Panc1 (cell line): Measurements from ENCODE around the gene LBHD1. TPM values are rescaled to one million over a fixed set of nuclear protein-coding genes. Genes with fewer than 3 reads are reported as not detected.
A peak's percentile ranks its signal among the peaks of the same experiment; 100 is the strongest.

Source experiments
- ATAC-seq: fragments of 200-7000 bp; cut with Tn5 transposase; 2 replicates; pipeline ENCODE4 v1.9.1; 2020; ENCODE audit warnings: mild to moderate bottlenecking, moderate library complexity
- Bru-seq: library from RNA; stranded (reverse); fragments of 400-500 nt; gene quantifications from one replicate; lab custom pipeline; 2021; lab: Mats Ljungman, UMichigan
- BruChase-seq, 2 experiments: library from RNA; stranded (reverse); fragments of 400-500 nt; gene quantifications; one replicate each; lab custom pipeline; 2021; lab: Mats Ljungman, UMichigan
- BruUV-seq: library from RNA; stranded (reverse); fragments of 400-500 nt; replicated peaks from 2 replicates; lab custom pipeline; 2021; lab: Mats Ljungman, UMichigan
- CTCF ChIA-PET: fragments of 300-600 bp; sonication (Branson Sonifier 250); formaldehyde crosslinking; loops from one replicate; lab custom pipeline; 2022; ENCODE audit warnings: antibody characterized with exemption; lab: Charles Lee
- POLR2A ChIA-PET: fragments of 300-600 bp; sonication (Branson Sonifier 250); formaldehyde crosslinking; loops from one replicate; lab custom pipeline; 2022; ENCODE audit warnings: antibody characterized with exemption; lab: Charles Lee
- DNase-seq: peaks from one replicate; pipeline ENCODE4 v3.0.0-alpha.2; 2010; ENCODE audit warnings: low read depth, low spot score
- H3K27ac ChIP-seq: 2 replicates; pipeline ENCODE4 v1.5.1; 2011; ENCODE audit warnings: mild to moderate bottlenecking, low read length, inconsistent platforms
- H3K27me3 ChIP-seq: fragments of 200-500 bp; sonication (Bioruptor generic); 2 replicates; pipeline ENCODE4 v1.6.0; 2014; ENCODE audit warnings: low read length, inconsistent platforms; ENCODE audit not compliant: control insufficient read depth, insufficient read depth
- H3K36me3 ChIP-seq: fragments of 200-500 bp; sonication (Bioruptor generic); 2 replicates; pipeline ENCODE4 v1.5.1; 2014; ENCODE audit warnings: inconsistent platforms, mild to moderate bottlenecking, low read length, moderate library complexity; ENCODE audit not compliant: control insufficient read depth, insufficient read depth
- H3K4me1 ChIP-seq: 2 replicates; pipeline ENCODE4 v1.5.1; 2011; ENCODE audit warnings: inconsistent platforms, mild to moderate bottlenecking, low read length, moderate library complexity; ENCODE audit not compliant: control insufficient read depth, insufficient read depth
- H3K4me3 ChIP-seq, 2 experiments: 2 replicates each; pipeline ENCODE4 v1.5.1; 2011 to 2012; ENCODE audit warnings: low read depth in 2 of 2, low read length in 2 of 2, mild to moderate bottlenecking in 2 of 2, inconsistent platforms in 1 of 2, moderate library complexity in 1 of 2
- H3K9me3 ChIP-seq: fragments of 200-500 bp; sonication (Bioruptor generic); 2 replicates; pipeline ENCODE4 v1.5.1; 2014; ENCODE audit warnings: low read depth, mild to moderate bottlenecking, inconsistent platforms, low read length, moderate library complexity; ENCODE audit not compliant: control insufficient read depth, insufficient read depth
- CTCF ChIP-seq: fragments of 450-650 bp; IDR thresholded peaks from 2 replicates; pipeline ENCODE4 v1.5.1; 2017; ENCODE audit warnings: mild to moderate bottlenecking
- POLR2AphosphoS5 ChIP-seq: IDR thresholded peaks from 2 replicates; pipeline ENCODE4 v1.6.1; 2012; ENCODE audit warnings: mild to moderate bottlenecking, low read depth, low read length, moderate library complexity
- SIN3A ChIP-seq: IDR thresholded peaks from 2 replicates; pipeline ENCODE4 v1.6.1; 2012; ENCODE audit warnings: low read depth, mild to moderate bottlenecking, low read length, moderate library complexity, borderline replicate concordance; ENCODE audit not compliant: insufficient read depth
- TCF7L2 ChIP-seq: IDR thresholded peaks from 2 replicates; pipeline ENCODE4 v1.6.1; 2011; ENCODE audit warnings: mild to moderate bottlenecking, low read depth, low read length, inconsistent platforms
- in situ Hi-C: cut with HindIII; loops from 2 replicates; pipeline ENCODE4 v1.10.0; 2016; ENCODE audit warnings: low sequenced_read_pairs, low pct_unique_long_range_greater_than_20kb
- intact Hi-C: fragments of 100-400 bp; cut with micrococcal nuclease; formaldehyde crosslinking; loops from one replicate; pipeline ENCODE4 v1.10.0; 2022; ENCODE audit not compliant: unreplicated experiment
- long read RNA-seq: library from polyadenylated mRNA; unstranded; transcript quantifications from one replicate; pipeline ENCODE4 v2.0.0, GENCODE V29; 2021; ENCODE audit not compliant: unreplicated experiment
- polyA plus RNA-seq: library from polyadenylated mRNA; unstranded; fragments of >200 nt; gene quantifications from one replicate; pipeline ENCODE4 v1.2.1, GENCODE V29; 2012; ENCODE audit warnings: missing spikeins; ENCODE audit not compliant: insufficient read length
- total RNA-seq: library from RNA; stranded (reverse); gene quantifications from one replicate; pipeline ENCODE4 v1.2.1, GENCODE V29; 2021; ENCODE audit not compliant: unreplicated experiment
- TF ChIP-seq, protein P1 (sequence below), 2 experiments: IDR thresholded peaks; 2 replicates each; pipeline ENCODE4 v1.6.1; 2011 to 2012; ENCODE audit warnings: low read depth in 2 of 2, control low read depth in 1 of 2, low read length in 1 of 2, mild to moderate bottlenecking in 1 of 2, moderate library complexity in 1 of 2; ENCODE audit not compliant: insufficient read depth in 1 of 2

The LBHD1 gene
- total RNA-seq (15.5 TPM), Bru-seq, nascent RNA (percentile 76 among the genes with signal in this experiment), BruChase-seq, experiment 1, labeled RNA remaining after a 2-hour chase (percentile 87 among the genes with signal in this experiment), BruChase-seq, experiment 2, labeled RNA remaining after a 6-hour chase (percentile 80 among the genes with signal in this experiment)
- 14.4 TPM for polyA plus RNA-seq
- long read RNA-seq, transcript LBHD1-204 (5 exons, 2,915 nt) = major isoform, 10 of 38 reads
- long read RNA-seq, partial matches to known transcripts = 23 of 38 reads
- long read RNA-seq, other reads (novel, unspliced or antisense) = 4 of 38 reads

- Histone ChIP-seq H3K4me1 (peaks cover 30% of the 10 kb centered on the region), H3K9me3 (no peaks in the 10 kb centered on the region), H3K27ac (peak within 1 kb of the TSS; percentile 93), H3K36me3 (no peaks in the 10 kb centered on the region; the same call in 1 of the 2 replicates), H3K27me3 (no peaks in the 10 kb centered on the region), H3K4me3 (peak within 1 kb of the TSS; percentile 78 to 89)
- ATAC-seq (peak; percentile 76), DNase-seq (no peak)
- BruUV-seq = no TSS peak
- CTCF ChIA-PET = interaction anchor here (0.6 kb wide), 1 partner anchor 82 kb away, joined by 5 read pairs; no protein-coding TSS in a partner anchor
- intact Hi-C loops = no loop called here
- in situ Hi-C loops = no loop called here
- POLR2A ChIA-PET = interaction anchor here (0.7 kb wide), 1 partner anchor 288 kb away, joined by 3 read pairs; no protein-coding TSS in a partner anchor
- TF ChIP-seq TCF7L2 (no peak), POLR2AphosphoS5 (peak; percentile 25), SIN3A (0 out of 2 replicates have a peak, but pooled peaks have one; percentile 63), CTCF (no peak)
- TF ChIP-seq, protein P1, sequence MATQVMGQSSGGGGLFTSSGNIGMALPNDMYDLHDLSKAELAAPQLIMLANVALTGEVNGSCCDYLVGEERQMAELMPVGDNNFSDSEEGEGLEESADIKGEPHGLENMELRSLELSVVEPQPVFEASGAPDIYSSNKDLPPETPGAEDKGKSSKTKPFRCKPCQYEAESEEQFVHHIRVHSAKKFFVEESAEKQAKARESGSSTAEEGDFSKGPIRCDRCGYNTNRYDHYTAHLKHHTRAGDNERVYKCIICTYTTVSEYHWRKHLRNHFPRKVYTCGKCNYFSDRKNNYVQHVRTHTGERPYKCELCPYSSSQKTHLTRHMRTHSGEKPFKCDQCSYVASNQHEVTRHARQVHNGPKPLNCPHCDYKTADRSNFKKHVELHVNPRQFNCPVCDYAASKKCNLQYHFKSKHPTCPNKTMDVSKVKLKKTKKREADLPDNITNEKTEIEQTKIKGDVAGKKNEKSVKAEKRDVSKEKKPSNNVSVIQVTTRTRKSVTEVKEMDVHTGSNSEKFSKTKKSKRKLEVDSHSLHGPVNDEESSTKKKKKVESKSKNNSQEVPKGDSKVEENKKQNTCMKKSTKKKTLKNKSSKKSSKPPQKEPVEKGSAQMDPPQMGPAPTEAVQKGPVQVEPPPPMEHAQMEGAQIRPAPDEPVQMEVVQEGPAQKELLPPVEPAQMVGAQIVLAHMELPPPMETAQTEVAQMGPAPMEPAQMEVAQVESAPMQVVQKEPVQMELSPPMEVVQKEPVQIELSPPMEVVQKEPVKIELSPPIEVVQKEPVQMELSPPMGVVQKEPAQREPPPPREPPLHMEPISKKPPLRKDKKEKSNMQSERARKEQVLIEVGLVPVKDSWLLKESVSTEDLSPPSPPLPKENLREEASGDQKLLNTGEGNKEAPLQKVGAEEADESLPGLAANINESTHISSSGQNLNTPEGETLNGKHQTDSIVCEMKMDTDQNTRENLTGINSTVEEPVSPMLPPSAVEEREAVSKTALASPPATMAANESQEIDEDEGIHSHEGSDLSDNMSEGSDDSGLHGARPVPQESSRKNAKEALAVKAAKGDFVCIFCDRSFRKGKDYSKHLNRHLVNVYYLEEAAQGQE (IDR thresholded peaks at IDR 0.05; ENCODE audit: insufficient read depth in 1 of 2, low read depth in 2 of 2, low read length in 1 of 2) = no peak
These were observed at the start of gene LBHD1, which contains the start of gene UQCC3 for GRCh38 chr11:62671608-62672389. Gene LBHD1 (minus strand): TSS chr11:62672267. CDS start chr11:62670031, 2,236 bp downstream. Gene UQCC3 (plus strand): TSS chr11:62671673. CDS start chr11:62671746, 73 bp downstream.

DNA sequence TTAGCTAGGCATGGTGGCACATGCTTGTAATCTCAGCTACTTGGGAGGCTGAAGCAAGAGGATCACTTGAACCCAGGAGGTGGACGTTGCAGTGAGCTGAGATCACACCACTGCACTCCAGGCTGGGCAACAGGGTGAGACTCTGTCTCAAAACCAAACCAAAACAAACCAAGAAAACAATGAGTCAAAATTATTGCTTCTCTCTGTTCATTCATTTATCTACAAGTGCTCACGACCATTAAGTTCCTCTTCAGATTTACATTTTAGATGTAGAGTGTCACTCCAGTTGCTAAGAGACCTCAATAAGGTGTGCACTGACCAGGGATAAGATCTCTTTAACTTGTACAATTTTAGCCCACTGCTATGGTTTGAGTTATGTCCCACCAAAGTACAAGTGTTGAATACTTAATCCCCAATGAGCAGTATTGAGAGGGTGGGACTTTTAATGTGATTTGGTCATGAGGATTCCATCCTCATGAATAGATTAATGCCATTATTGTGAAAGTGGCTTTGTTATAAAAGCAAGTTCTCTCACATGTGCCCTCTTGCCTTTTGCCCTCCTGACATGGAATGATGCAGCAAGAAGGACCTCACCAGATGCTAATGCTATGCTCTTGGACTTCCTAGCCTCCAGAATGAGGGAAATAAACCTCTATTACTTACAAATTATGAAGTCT, 47.4 kb upstream of the LBHD1 start:
- BruUV-seq = no TSS peak

More for the DNA sequence above, 47.4 kb upstream of the LBHD1 start:
- Histone ChIP-seq H3K4me3 (no peak overlapping the region), H3K27me3 (no peaks in the 10 kb centered on the region), H3K9me3 (no peaks in the 10 kb centered on the region), H3K27ac (no peak overlapping the region), H3K36me3 (peaks cover 61% of the 10 kb centered on the region), H3K4me1 (peaks cover 4% of the 10 kb centered on the region)
- ATAC-seq (no peak), DNase-seq (no peak)
- intact Hi-C loops (no loop called here), in situ Hi-C loops (no loop called here)
- CTCF ChIA-PET = no interaction called here
- no peak for TF ChIP-seq POLR2AphosphoS5
- TF ChIP-seq, protein P1 (IDR thresholded peaks at IDR 0.05; ENCODE audit: insufficient read depth in 1 of 2, low read depth in 2 of 2, low read length in 1 of 2) = no peak
- TF ChIP-seq CTCF = no peak
- no peak for TF ChIP-seq SIN3A
- TF ChIP-seq TCF7L2 = no peak
- POLR2A ChIA-PET = no interaction called here
